Measurements from ENCODE around the gene SPSB4.
"Not testable (repeated sequence)": the region's sequence is repeated elsewhere in the genome, so short reads cannot be mapped to it uniquely, and the experiment has no call there.

SPSB4 gene

DNA sequence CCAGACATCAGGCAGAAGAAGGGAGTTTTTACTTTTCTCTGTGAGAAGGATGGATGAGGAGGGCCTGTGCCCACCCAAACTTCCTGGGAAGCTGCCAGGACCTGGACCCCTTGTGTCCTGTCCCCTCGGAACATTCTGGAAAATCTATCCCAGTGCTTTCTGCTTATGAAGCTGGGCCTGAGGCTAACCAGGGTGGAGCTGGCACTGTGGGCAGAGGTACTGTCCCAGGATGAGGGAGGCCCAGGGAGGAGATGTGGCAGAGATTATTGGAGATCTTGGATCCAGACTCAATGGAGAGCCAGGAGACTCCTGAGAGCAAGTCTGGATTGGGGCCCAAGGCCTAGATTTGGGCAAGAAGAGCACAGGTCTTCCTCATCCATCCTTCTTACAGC, 44.4 kb downstream of the SPSB4 start:
- DNase-seq (ENCODE audit: low spot score) = no peak

DNA sequence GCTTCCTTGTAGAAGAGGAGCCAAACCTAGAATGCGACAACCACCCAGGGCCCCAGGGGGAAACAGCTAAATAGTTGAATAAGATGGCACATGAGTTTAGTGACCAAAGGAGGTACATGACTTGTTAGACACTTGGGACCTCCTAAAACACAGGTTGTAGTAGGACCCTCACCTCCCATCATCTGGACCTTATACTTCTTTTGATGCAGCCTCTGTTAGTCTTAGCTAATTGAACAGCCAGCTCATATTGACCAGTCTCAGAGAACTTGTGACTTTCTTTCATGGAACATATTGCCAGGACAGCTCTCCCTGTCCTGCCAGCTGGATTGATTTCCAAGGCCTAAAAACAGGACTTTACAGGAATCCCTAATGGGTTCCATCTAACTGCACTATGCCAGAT, 45.0 kb downstream of the SPSB4 start:
- DNase-seq (ENCODE audit: low spot score) = no peak

DNA sequence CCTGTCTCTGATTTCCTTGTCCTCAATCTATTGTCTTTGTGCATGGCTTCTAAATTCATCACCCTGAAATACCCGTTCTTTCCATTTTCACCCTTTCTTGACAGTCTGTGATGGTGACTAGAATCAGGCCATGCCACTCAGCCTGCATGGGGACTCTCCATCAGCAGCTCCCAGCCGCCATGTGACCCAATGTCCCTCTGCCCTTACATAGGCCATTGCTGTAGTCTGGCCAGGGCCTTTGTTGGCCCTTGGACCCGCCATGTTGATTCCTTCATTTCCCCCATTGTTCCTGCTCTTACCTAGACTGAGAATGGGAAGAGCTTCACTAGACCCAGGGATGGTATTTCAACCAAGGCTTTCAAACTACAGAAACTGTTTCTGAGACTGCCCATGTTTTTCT, 45.8 kb downstream of the SPSB4 start:
- DNase-seq (ENCODE audit: low spot score) = no peak

DNA sequence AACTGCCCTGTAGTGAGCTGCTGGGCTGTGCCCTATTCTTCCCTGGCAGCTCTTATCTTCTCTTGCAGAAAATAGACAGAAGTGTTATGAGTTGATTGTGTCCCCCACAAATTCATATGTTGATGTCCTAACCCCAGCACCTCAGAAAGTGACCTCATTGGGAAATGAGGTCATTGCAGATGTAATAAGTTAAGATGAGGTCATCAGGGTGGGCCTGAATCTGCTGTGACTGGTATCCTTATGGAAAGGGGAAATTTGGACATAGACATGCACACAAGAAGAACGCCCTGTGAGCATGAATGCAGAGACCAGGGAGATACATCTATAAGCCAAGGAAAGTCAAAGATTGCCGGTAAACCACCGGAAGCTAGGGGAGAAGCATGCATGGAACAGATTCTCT, 49.0 kb downstream of the SPSB4 start:
- DNase-seq (ENCODE audit: low spot score) = no peak

DNA sequence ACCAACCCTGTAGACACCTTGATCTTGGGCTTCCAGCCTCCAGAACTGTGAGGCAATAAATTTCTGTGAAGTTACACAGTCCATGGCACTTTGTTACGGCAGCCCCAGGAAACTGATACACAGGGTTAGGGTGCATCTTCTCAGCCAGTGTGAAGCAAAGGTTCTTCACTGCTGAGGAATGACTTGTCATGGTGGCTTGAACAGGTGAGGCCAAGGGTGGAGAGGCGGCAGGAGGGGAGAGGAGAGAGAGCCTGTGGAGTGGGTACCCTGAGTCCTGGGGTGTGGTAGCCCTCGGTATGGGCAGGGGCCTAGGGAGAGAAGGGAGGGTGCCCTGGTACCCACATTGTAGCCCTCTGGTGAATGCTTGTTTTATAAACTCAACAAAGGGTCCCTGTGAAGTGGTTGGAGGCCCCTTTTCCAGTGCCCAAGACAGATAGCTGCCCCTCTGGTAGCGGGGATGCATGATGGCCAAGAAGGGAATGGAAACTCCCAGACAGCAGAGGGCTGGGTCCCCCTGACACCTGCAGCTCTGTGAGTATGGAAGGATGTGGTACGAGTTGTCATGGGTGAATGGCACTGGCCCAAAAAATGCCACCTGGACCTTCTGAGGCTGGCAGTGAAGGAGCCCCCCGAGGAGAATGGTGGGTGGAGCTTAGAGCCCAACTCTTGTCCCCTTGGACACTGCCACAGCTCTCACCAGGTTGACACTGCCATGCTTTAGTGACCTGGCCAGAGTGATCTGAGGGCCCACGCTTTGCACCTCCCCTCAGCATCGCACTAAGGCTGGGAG, 49.6 kb downstream of the SPSB4 start:
- no peak for DNase-seq (ENCODE audit: low spot score)

DNA sequence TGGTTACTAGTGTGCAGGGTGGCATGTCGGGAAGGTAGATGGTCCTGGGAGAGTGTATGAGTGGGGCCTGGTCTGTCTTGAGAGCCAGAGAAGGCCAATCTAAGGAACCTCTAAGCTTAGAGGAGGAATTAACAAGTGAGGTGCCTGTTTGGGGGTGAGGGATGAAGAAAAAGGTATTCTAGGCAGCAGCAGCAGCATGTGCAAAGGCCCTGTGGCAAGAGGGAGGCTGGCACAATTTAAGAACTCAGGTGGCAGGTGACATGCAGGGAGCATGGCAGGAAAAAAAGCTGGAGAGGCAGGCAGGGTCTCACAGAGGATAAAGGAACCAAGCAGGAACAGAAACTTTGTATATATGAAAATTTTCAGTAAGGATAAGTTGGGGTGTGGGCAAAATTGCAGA, 51.2 kb downstream of the SPSB4 start:
- DNase-seq (ENCODE audit: low spot score) = no peak

DNA sequence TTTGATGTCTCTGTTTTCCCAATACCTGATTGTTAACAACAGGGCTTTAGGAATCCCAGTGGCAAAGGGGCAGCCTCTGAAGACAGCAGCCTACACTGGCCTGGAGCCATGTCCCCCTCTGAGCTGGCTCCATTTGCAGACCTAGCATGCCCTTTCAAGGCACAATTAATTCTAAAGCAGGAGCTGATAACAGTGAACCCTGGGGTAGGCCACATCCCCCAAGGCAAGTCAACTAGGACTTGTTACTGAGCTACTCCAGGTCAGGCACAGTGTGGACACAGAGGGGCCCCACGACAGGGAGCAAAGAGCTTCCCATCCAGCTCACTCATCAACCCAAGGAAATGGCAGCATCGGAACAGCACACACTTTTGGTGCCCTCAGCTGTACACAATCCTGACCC, 51.9 kb downstream of the SPSB4 start:
- DNase-seq (ENCODE audit: low spot score) = no peak

DNA sequence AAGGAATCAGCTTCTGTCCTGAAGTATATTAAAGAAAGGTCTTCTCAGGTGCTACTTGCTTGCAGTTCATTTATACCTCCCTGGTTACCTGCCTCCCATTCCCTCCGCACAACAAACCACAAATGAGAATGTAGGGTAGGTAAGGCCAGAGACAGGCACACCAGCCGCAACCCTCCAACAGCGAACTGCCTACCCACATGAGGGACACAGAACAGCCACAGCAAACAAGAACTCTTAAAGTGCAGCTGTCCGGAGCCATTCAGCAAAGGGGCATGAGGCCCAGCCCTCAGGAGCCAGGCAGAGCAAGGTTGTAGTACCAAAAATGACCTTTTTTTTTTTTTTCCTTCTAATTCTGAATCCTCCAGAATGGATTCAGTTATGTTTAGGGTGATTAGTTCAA, 52.4 kb downstream of the SPSB4 start:
- no peak for DNase-seq (ENCODE audit: low spot score)

DNA sequence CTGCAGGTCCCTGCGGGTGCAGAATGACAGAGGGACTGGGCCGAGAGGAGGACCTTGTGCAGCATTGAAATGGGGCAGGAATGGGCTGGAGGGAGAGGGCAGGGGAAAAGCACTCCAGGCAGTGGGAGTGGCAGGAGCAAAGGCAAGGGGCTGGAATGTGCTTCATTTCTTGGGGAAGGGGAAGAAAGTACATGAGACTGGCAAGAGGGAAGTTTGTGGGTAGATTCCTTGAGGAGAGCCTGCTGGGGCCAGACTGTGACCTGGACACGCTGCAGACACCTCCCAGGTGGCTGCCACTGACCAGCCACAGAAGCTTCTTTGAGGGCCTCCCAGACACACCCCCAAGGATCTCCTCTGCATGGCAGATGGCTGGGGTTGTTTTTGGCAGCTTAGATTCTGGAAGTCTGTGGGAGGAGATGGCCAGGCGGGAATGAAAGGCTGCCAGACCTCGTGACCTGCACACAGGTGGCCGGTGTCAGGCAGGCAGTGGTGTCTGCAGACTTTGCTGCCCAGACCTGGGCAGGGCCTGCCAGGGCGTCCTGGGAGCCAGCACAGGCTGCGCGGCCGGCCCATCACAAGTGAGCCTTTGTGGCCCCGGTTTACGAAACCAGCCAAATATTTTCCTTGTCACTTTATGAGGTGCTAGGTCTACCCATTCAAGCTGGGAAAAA, 53.1 kb downstream of the SPSB4 start:
- no peak for DNase-seq (ENCODE audit: low spot score)

DNA sequence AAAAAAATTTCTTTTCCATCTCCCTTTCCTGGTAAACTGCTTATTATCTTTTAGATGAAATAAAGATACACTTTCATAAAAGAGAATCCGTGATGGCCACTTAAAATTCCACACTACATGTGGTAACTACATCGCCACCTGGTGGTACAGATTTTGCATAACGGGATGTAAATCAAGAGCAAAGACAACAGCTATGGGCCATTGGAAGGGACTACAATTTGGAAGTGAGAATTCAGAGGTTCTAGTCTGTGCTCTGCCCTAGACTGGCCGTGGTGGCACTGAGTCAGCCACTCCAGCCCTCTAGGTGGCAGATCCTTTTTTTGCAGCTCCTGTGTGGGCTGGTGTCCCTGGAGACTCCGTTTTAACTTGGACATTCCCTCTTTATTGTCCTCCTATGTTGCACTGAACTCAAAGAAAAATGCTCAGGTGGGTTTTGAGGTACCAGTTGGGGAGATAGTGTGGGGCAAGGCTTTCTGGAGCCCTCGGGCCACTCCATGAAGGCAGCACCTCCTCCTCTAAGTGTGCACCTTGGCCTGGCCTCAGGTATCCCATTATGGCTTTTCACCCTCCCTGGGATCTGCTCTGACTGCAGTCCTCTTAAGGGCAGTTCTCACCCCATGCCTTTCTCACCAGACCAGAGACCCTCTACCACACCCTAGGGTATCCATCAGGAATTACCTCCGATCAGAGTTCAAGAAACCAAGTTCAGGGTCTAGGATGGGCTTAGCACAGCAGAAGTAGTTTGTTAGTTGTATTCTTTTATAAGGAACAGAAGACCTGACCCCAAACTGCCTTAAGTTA, 54.9 kb downstream of the SPSB4 start:
- DNase-seq (ENCODE audit: low spot score) = peak; percentile 72

DNA sequence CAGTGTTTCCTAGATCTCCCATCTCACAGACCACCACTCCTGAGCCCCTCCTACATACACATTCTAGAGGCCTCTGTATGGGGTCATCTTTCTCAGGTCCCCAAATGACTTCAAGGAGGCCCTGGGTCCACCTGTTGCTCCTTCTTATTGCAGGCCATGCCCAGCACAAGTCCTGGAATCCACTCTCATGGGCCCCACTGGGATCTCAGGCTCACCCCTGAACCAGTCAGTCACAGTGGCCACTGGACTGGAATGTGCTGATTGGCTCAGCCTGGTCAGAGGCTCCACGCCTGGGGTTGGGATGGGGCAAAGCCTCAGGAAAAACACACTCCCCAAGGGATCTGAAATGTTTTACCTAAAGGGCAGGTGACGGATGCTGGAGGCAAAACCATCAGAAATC, 55.7 kb downstream of the SPSB4 start:
- DNase-seq (ENCODE audit: low spot score) = no peak

DNA sequence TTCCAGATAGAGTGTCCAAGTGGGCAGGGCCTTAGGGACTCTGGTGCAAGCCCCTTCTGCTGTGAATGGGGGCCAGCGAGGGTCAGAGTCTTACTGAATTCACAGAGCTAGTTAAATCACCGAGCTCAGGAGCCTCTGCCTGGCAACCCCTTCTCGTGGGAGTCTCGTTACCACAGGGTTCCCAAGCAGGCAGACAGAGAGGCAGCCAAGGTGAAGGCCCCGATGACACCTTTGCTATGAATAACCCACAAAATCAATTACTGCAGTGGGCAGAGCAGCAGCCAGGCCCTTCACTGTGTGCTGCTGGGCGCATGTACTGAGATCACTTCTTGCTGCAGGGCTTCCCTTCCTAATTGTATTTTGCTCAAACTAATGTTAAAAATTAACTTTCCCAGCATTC, 56.9 kb downstream of the SPSB4 start:
- no peak for DNase-seq (ENCODE audit: low spot score)

DNA sequence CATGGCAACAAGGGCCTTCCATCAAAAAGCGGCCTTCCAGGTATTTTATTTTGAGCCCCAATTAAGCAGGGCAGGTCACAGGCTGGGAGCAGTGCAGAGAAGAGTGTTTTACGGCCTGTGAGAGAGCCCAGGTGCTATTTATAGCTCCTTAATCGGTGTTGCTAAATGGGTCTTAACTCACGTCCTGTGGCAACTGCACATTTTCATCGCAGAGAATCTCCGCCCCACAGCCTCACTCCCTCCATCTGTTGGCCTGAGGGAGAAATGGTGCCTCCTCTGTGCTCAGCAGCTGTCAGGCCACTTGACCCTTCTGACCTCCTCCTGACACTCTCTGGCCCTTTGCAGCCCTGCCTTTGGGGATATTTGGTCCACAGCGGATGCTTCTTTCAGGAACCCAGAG, 58.6 kb downstream of the SPSB4 start:
- no peak for DNase-seq (ENCODE audit: low spot score)

DNA sequence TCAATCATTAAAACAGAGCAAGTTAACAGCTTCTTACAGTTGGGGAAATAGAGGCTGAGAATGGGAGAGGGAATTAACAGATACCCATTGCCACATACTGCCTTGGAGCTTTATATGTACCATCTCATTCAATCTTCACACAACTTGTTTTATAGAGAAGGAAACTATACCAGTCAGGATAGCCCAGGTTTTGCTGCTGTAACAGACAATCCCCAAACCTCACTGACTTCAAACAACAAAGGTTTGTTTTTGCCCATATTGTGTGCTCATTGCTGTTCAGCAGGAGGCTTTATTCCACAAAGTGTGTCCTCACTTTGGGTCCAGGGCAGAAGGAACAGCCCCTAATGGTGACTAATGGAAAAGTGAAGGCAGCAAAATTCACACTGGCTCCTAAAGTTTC, 59.2 kb downstream of the SPSB4 start:
- no peak for DNase-seq (ENCODE audit: low spot score)

DNA sequence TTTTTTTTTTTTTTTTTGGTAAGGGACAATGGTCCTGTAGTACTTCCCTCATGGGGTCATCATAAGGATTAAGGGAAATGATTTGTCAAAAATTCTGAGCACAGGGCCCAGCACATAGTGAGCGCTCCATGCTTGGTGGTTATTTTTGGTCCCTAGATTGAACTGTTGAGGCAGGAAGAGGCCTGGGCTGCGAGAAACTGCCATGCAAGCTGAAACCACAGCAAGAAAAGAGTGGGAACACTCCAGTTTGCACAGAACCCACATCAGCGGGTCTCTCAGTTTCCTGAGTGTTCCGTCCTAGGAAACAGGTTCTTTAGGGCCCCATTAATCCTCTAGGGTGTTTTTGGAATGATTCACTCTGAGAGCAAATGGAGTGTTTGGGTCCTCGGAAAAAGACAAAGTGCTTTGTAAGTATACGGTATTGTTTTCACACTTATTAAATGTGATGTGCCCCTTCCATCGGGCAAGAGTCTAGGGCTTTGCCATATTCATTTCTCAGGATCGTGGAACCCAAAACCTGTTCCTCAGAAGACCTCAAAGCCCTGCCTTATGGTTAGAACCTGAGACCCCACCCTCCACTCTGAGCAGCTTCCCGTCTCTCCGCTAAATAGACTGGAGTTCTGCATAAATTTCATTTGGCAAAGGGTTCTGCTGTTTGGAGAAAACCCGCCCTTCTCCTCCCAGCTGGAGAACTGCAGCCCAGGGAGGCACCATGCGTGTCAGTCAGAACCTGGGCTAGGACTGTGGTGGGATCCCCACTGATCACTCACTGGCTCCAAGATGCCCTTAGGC, 60.4 kb downstream of the SPSB4 start:
- DNase-seq (ENCODE audit: low spot score) = no peak

DNA sequence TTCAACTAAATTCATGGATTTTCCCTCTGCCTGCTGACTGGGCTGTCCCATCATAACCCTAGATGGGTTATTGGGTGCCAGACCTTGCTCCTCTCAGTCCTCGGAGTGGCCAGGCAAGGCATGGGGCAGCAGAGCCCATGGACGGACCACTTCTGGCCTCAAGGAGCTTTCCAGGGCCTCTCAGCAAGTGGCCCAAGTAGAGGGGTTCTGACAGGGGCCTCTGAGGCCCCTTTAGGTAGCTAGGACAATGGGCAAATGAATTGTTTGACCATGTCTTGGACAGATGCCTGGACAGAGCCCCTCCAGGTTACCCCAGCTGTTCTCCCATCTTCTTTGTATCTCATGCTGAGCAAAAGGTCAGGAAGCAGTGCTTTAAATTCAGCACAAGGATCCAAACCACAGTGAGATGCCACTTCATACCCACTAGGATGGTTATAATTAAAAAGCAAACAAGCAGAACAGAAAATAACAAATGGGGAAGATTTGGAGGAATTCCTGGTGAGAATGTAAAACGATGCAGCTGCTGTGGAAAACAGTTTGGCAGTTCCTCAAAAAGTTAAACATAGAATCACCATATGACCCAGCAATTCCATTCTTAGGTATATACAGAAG, 61.6 kb downstream of the SPSB4 start:
- no peak for DNase-seq (ENCODE audit: low spot score)

DNA sequence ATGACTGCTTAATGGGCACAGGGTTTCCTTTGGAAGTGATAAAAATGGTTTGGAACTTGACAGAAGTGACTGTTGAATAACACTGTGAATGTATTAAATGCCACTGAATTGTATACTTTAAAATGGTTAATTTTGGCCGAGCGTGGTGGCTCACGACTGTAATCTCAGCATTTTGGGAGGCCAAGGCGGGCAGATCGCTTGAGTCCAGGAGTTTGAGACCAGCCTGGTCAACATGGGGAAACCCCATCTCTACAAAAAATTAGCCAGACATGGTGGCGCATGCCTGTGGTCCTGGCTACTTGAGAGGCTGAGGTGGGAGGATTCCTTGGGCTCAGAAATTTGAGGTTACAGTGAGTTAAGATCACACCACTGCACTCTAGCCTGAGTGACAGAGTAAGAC, 62.5 kb downstream of the SPSB4 start:
- DNase-seq (ENCODE audit: low spot score) = not testable (repeated sequence)

DNA sequence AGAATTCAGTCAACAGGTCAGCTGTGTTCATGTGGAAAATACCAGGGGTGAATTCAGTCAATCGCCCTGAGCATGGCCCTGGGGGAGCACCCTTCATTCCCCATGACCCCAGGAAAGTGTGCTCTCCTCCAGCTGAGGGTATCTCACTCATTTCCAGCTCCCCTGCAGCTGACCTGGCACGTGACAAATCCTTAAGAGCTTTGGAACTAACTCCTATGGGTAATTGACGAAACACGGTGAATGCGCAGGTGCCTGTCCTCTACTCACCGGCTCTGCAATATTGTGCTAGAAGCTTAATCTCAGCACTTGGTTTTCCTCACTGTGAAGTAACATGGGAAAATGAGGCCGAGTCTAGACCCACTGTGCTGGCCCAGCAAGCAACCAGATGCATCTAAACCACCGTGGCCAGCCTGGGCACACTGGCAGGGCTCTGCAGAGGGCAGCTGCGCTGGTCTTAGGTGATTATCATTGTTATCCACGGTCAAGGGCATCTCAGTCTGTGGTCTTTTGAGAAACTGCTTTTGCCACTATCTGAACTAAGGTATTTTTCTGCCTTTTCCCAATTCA, 63.1 kb downstream of the SPSB4 start:
- DNase-seq (ENCODE audit: low spot score) = no peak

DNA sequence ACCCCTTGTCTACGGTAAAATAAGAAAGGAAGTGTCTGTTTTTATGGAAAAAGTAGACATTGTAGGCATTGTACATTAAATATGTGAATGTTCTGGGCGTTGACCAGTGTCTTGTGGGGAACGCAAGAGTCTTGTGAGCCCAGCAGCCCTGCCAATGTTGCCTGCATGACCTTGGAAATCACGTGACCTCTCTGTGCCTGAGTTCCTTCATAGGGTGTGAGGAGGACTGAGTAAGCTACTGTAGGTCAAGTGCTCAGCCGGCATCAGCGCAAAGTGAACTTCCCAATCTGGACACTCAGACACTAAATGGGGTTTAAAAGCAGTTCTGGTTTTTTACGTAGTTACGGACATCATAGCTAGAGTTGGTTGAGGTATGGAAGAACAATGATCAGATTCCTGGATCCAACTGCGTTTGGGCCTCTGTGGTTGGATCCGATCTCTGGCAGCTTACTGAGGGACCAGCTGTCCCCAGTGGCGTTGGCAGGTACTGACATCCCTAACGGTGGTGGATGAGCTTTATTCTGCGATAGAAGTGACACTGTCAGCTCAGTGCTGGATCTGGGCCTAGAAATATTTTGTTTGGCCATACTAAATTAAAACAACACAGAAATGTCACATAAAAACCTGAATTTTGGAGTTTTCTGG, 63.8 kb downstream of the SPSB4 start:
- DNase-seq (ENCODE audit: low spot score) = no peak

DNA sequence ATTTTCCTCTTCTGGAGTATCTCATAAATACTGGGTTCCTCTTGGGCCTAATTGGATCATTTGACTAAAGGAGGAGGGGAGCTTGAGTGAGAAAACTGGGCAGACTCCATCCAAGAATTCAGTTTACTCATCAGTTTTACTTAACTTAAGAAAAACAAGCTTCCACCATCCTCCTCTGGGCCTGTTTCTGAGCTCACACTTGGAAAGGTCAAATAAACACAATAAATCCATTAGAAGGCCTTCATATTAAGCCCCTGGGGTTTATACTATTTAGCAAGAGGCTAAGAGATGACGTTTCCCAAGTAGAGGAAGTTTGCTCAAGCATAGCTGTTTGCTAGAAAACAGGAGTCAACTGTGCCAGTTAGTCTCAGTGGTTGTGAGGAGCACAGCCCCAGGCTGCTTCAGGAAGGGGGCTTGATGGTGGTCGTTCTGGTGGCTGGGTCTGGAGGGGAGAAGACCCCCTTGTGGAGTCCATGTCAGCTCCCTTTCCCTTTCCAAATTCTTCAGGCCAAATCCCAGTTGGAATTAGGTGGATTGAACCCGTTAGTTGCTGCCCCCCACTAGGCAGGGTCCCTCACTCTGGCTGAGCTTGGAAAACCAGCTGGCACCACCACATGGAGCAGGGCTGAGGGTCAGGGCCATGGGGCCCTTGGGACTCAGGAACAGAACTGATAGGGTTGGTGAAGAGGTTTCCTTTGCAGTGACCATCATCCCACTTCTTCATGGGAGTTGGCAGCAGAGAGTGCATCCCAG, 64.8 kb downstream of the SPSB4 start:
- no peak for DNase-seq (ENCODE audit: low spot score)

All from activated CD4-positive, alpha-beta T cell treated with anti-CD3 and anti-CD28 coated beads, Interleukin-2, Interleukin-4, amounts not matched to agents 100 ng/mL and 50 ng/mL, durations not matched to agents 16 hours and 8 hours (primary cell).